ENCODE data around the gene BSCL2.

DNA sequence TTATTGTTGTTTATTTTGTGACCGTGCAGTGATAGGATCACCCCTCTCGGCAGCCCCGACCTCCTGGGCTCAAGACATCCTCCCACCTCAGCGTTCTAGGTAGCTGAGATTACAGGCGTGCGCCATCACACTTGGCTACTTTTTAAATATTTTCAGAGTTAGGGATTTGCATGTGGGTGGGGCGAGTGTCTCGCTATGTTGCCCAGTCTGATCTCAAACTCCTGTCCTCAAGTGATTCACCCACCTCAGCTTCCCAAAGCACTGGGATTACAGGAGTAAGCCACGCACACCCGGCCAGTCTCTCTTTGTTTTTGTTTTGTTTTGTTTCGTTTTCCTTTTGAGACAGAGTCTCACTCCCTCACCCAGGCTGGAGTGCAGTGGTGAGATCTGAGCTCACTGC is 52.9 kb downstream of the BSCL2 start:
- TF ChIP-seq CTCF (IDR thresholded peaks at IDR 0.05; ENCODE audit: poor library complexity) (no peak), EZH2 (IDR thresholded peaks at IDR 0.05; ENCODE audit: borderline replicate concordance) (no peak)
